ENCODE measurements around the gene RAB6B.

- no peak for TF ChIP-seq YY1 (IDR thresholded peaks at IDR 0.05; ENCODE audit: insufficient read depth, insufficient read length)
- TF ChIP-seq ZNF274 (IDR thresholded peaks at IDR 0.05; ENCODE audit: low read depth, low read length), result no peak
Measured at GRCh38 chr3:133937061-133937686, 41.5 kb upstream of the RAB6B start.
